ENCODE results near the gene SAP25.

GRCh38 chr7:100543586-100543985 lies 30.1 kb downstream of the SAP25 start:
- TF ChIP-seq CTCF (IDR thresholded peaks at IDR 0.05; ENCODE audit: low read depth, low read length, poor library complexity, severe bottlenecking), result no peak
- TF ChIP-seq EZH2phosphoT487 (IDR thresholded peaks at IDR 0.05; ENCODE audit: borderline replicate concordance, low read length), result no peak

Data from DOHH2 (cell line).